Panc1 (cell line): ENCODE data around the gene IGSF23. TPM values are rescaled to one million over a fixed set of nuclear protein-coding genes. Genes with fewer than 3 reads are reported as not detected.

ENCODE experiments used
- ATAC-seq: fragments of 200-7000 bp; cut with Tn5 transposase; 2 replicates; pipeline ENCODE4 v1.9.1; 2020; ENCODE audit warnings: mild to moderate bottlenecking, moderate library complexity
- BruUV-seq: library from RNA; stranded (reverse); fragments of 400-500 nt; replicated peaks from 2 replicates; lab custom pipeline; 2021; lab: Mats Ljungman, UMichigan
- CTCF ChIA-PET: fragments of 300-600 bp; sonication (Branson Sonifier 250); formaldehyde crosslinking; loops from one replicate; lab custom pipeline; 2022; ENCODE audit warnings: antibody characterized with exemption; lab: Charles Lee
- POLR2A ChIA-PET: fragments of 300-600 bp; sonication (Branson Sonifier 250); formaldehyde crosslinking; loops from one replicate; lab custom pipeline; 2022; ENCODE audit warnings: antibody characterized with exemption; lab: Charles Lee
- DNase-seq: peaks from one replicate; pipeline ENCODE4 v3.0.0-alpha.2; 2010; ENCODE audit warnings: low read depth, low spot score
- H3K27ac ChIP-seq: 2 replicates; pipeline ENCODE4 v1.5.1; 2011; ENCODE audit warnings: mild to moderate bottlenecking, low read length, inconsistent platforms
- H3K27me3 ChIP-seq: fragments of 200-500 bp; sonication (Bioruptor generic); 2 replicates; pipeline ENCODE4 v1.6.0; 2014; ENCODE audit warnings: low read length, inconsistent platforms; ENCODE audit not compliant: control insufficient read depth, insufficient read depth
- H3K36me3 ChIP-seq: fragments of 200-500 bp; sonication (Bioruptor generic); 2 replicates; pipeline ENCODE4 v1.5.1; 2014; ENCODE audit warnings: inconsistent platforms, mild to moderate bottlenecking, low read length, moderate library complexity; ENCODE audit not compliant: control insufficient read depth, insufficient read depth
- H3K4me1 ChIP-seq: 2 replicates; pipeline ENCODE4 v1.5.1; 2011; ENCODE audit warnings: inconsistent platforms, mild to moderate bottlenecking, low read length, moderate library complexity; ENCODE audit not compliant: control insufficient read depth, insufficient read depth
- H3K4me3 ChIP-seq, 2 experiments: 2 replicates each; pipeline ENCODE4 v1.5.1; 2011 to 2012; ENCODE audit warnings: low read depth in 2 of 2, low read length in 2 of 2, mild to moderate bottlenecking in 2 of 2, inconsistent platforms in 1 of 2, moderate library complexity in 1 of 2
- H3K9me3 ChIP-seq: fragments of 200-500 bp; sonication (Bioruptor generic); 2 replicates; pipeline ENCODE4 v1.5.1; 2014; ENCODE audit warnings: low read depth, mild to moderate bottlenecking, inconsistent platforms, low read length, moderate library complexity; ENCODE audit not compliant: control insufficient read depth, insufficient read depth
- POLR2AphosphoS5 ChIP-seq: IDR thresholded peaks from 2 replicates; pipeline ENCODE4 v1.6.1; 2012; ENCODE audit warnings: mild to moderate bottlenecking, low read depth, low read length, moderate library complexity
- REST ChIP-seq, 2 experiments: IDR thresholded peaks; 2 replicates each; pipeline ENCODE4 v1.6.1; 2011 to 2012; ENCODE audit warnings: low read depth in 2 of 2, control low read depth in 1 of 2, low read length in 1 of 2, mild to moderate bottlenecking in 1 of 2, moderate library complexity in 1 of 2; ENCODE audit not compliant: insufficient read depth in 1 of 2
- SIN3A ChIP-seq: IDR thresholded peaks from 2 replicates; pipeline ENCODE4 v1.6.1; 2012; ENCODE audit warnings: low read depth, mild to moderate bottlenecking, low read length, moderate library complexity, borderline replicate concordance; ENCODE audit not compliant: insufficient read depth
- in situ Hi-C: cut with HindIII; loops from 2 replicates; pipeline ENCODE4 v1.10.0; 2016; ENCODE audit warnings: low sequenced_read_pairs, low pct_unique_long_range_greater_than_20kb
- intact Hi-C: fragments of 100-400 bp; cut with micrococcal nuclease; formaldehyde crosslinking; loops from one replicate; pipeline ENCODE4 v1.10.0; 2022; ENCODE audit not compliant: unreplicated experiment
- total RNA-seq: library from RNA; stranded (reverse); gene quantifications from one replicate; pipeline ENCODE4 v1.2.1, GENCODE V29; 2021; ENCODE audit not compliant: unreplicated experiment
- TF ChIP-seq, protein P1 (sequence below): fragments of 450-650 bp; IDR thresholded peaks from 2 replicates; pipeline ENCODE4 v1.5.1; 2017; ENCODE audit warnings: mild to moderate bottlenecking

IGSF23 gene
- total RNA-seq, 1 experiment from 2014 or later = not detected

DNA sequence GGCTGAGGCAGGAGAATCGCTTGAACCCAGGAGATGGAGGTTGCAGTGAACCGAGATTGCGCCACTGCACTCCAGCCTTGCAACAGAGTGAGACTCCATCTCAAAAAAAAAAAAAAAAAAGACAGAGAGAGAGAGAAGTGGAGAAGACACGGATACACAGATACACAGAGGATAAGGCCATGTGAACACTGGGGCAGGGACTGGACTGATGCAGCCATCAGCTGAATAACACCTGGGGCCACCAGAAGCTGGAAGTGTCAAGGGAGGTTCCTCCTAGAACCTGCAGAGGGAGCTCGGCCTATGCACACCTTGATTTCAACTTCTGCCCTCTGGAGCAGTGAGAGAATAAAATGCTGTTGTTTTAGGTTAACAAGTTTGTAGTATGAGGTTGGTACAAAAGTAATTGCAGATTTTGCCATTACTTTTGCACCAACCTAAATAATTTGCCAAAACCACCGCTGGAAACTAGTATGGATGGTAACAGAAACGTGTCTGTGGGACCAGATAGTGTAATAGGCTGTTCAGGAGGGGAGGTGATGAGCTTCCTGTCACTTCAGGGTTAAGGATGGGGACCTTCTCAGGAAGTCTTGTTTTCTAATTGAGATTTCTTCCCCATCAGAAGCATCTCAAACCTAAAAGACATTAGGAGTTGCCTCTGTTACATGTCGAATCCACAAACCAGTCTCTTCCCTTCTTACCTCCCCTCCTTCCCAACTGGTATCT is 36.4 kb upstream of the IGSF23 start:
- H3K9me3 ChIP-seq = no peaks in the 10 kb centered on the region
- no TSS peak for BruUV-seq
- no peak overlapping the region for H3K4me3 ChIP-seq
- intact Hi-C loops = loop anchor here (5.0 kb wide), 1 partner anchor 80 kb away; no protein-coding TSS in a partner anchor
- DNase-seq (no peak), ATAC-seq (peak; percentile 91)
- H3K36me3 ChIP-seq = no peaks in the 10 kb centered on the region
- H3K27me3 ChIP-seq = no peaks in the 10 kb centered on the region
- POLR2A ChIA-PET = no interaction called here
- CTCF ChIA-PET = interaction anchor here (0.5 to 1.0 kb wide), 2 partner anchors 78 to 424 kb away, joined by 3 read pairs; partner anchors contain the start of gene RELB
- in situ Hi-C loops = no loop called here
- no peak overlapping the region for H3K27ac ChIP-seq
- TF ChIP-seq, protein P1, sequence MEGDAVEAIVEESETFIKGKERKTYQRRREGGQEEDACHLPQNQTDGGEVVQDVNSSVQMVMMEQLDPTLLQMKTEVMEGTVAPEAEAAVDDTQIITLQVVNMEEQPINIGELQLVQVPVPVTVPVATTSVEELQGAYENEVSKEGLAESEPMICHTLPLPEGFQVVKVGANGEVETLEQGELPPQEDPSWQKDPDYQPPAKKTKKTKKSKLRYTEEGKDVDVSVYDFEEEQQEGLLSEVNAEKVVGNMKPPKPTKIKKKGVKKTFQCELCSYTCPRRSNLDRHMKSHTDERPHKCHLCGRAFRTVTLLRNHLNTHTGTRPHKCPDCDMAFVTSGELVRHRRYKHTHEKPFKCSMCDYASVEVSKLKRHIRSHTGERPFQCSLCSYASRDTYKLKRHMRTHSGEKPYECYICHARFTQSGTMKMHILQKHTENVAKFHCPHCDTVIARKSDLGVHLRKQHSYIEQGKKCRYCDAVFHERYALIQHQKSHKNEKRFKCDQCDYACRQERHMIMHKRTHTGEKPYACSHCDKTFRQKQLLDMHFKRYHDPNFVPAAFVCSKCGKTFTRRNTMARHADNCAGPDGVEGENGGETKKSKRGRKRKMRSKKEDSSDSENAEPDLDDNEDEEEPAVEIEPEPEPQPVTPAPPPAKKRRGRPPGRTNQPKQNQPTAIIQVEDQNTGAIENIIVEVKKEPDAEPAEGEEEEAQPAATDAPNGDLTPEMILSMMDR = peak; percentile 82
- TF ChIP-seq SIN3A = no peak
- H3K4me1 ChIP-seq = no peaks in the 10 kb centered on the region

- no peak for ATAC-seq
- DNase-seq = no peak
- H3K27ac ChIP-seq = no peak overlapping the region
- no peak overlapping the region for H3K4me3 ChIP-seq
- in situ Hi-C loops (no loop called here), intact Hi-C loops (loop anchor here (5.0 kb wide), 1 partner anchor 80 kb away; no protein-coding TSS in a partner anchor)
- no peaks in the 10 kb centered on the region for H3K27me3 ChIP-seq
- POLR2A ChIA-PET = no interaction called here
- BruUV-seq = no TSS peak
- no peak for TF ChIP-seq SIN3A
- TF ChIP-seq REST (IDR thresholded peaks at IDR 0.05; ENCODE audit: insufficient read depth in 1 of 2, low read depth in 2 of 2, low read length in 1 of 2) = no peak
- no peak for TF ChIP-seq POLR2AphosphoS5
- TF ChIP-seq, protein P1 = no peak
- no peaks in the 10 kb centered on the region for H3K4me1 ChIP-seq
- CTCF ChIA-PET = interaction anchor here (1.0 kb wide), 1 partner anchor 77 kb away, joined by 3 read pairs; no protein-coding TSS in a partner anchor
- no peaks in the 10 kb centered on the region for H3K36me3 ChIP-seq
- no peaks in the 10 kb centered on the region for H3K9me3 ChIP-seq
Observed at GRCh38 chr19:44577566-44577874, 35.8 kb upstream of the IGSF23 start.
